ENCODE measurements around the gene NELFCD.

DNA sequence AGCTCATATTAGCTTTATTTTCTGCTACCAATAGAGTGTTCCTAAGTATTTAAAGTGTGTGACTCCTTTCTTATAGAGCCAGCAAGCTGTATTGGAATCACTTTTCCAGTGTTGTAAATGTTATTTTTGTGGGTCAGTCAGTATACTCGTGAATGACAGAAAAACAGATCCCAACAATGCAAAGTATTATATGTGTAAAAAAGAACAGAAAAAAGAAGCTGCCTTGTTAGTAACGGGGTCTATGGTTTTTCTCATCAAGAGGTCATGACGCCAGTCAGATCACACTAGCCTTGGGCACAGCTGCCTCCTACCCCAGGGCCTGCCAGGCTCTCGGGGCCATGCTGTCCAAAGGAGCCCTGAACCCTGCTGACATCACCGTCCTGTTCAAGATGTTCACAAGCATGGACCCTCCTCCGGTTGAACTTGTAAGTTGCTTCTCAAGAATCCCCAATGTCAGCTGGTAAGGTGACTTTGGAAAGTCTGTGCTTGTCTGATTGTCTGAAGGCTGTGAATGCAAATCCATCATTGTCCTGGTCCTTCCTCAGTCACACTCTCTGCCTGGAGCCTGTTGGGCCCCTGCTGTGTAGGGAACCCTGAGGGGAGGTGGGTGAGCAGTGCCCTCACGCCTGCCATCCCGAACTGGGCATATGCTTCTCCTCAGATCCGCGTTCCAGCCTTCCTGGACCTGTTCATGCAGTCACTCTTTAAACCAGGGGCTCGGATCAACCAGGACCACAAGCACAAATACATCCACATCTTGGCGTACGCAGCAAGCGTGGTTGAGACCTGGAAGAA, 9.8 kb downstream of the NELFCD start:
- TF ChIP-seq SP1 (IDR thresholded peaks at IDR 0.05) (no peak), ARNT (IDR thresholded peaks at IDR 0.05) (no peak), HDGF (IDR thresholded peaks at IDR 0.05; ENCODE audit: borderline replicate concordance) (no peak), ELF4 (IDR thresholded peaks at IDR 0.05) (no peak), LEF1 (IDR thresholded peaks at IDR 0.05; ENCODE audit: borderline replicate concordance) (no peak), L3MBTL2 (conservative IDR thresholded peaks at IDR 0.05) (no peak), BHLHE40 (IDR thresholded peaks at IDR 0.05; ENCODE audit: borderline replicate concordance) (no peak), FOXM1 (IDR thresholded peaks at IDR 0.05; ENCODE audit: borderline replicate concordance) (no peak), TARDBP (IDR thresholded peaks at IDR 0.05) (no peak), NFRKB (IDR thresholded peaks at IDR 0.05) (no peak)

Data from HEK293T (cell line).